Effector memory CD4-positive, alpha-beta T cell (primary cell): ENCODE data around the gene UBE2D2.

Source experiments
- DNase-seq, 3 donors: peaks; one replicate each; pipeline ENCODE4 v3.0.0-alpha.2; 2020
- H3K27ac ChIP-seq: 2 replicates; pipeline ENCODE4 v1.7.0; 2013; ENCODE audit warnings: mild to moderate bottlenecking, low read length, moderate library complexity; ENCODE audit not compliant: insufficient read depth, poor library complexity, severe bottlenecking
- H3K27me3 ChIP-seq: replicated peaks from 2 replicates; pipeline ENCODE4 v1.7.0; 2013; ENCODE audit warnings: mild to moderate bottlenecking, low read length; ENCODE audit not compliant: insufficient read depth, control insufficient read depth, poor library complexity, severe bottlenecking
- H3K36me3 ChIP-seq: 2 replicates; pipeline ENCODE4 v1.7.0; 2013; ENCODE audit warnings: mild to moderate bottlenecking, low read length, moderate library complexity; ENCODE audit not compliant: control insufficient read depth, insufficient read depth
- H3K4me1 ChIP-seq: 2 replicates; pipeline ENCODE4 v1.7.0; 2013; ENCODE audit warnings: low read length, mild to moderate bottlenecking; ENCODE audit not compliant: control insufficient read depth, insufficient read depth, poor library complexity, severe bottlenecking
- H3K4me3 ChIP-seq: 2 replicates; pipeline ENCODE4 v1.7.0; 2013; ENCODE audit warnings: low read length, low read depth, mild to moderate bottlenecking; ENCODE audit not compliant: insufficient read depth, poor library complexity, severe bottlenecking
- H3K9me3 ChIP-seq: 2 replicates; pipeline ENCODE4 v1.7.0; 2013; ENCODE audit warnings: mild to moderate bottlenecking, low read length, moderate library complexity; ENCODE audit not compliant: control insufficient read depth

Gene UBE2D2

GRCh38 chr5:139675213-139675612 is 114.1 kb downstream of the UBE2D2 start:
- DNase-seq: no peak
- Histone ChIP-seq H3K4me1 (no peaks in the 10 kb centered on the region), H3K27me3 (no peaks in the 10 kb centered on the region), H3K4me3 (no peak overlapping the region), H3K27ac (no peak overlapping the region), H3K9me3 (no peaks in the 10 kb centered on the region), H3K36me3 (no peaks in the 10 kb centered on the region)

- no peaks in the 10 kb centered on the region for H3K36me3 ChIP-seq
- no peaks in the 10 kb centered on the region for H3K27me3 ChIP-seq
- H3K27ac ChIP-seq: no peak overlapping the region
- H3K4me3 ChIP-seq: no peak overlapping the region
- no peaks in the 10 kb centered on the region for H3K4me1 ChIP-seq
- H3K9me3 ChIP-seq: no peaks in the 10 kb centered on the region
- DNase-seq: no peak
These were observed 114.7 kb downstream of the UBE2D2 start for GRCh38 chr5:139675825-139676224.

- Histone ChIP-seq H3K9me3 (no peaks in the 10 kb centered on the region), H3K4me1 (no peaks in the 10 kb centered on the region), H3K4me3 (no peak overlapping the region), H3K36me3 (no peaks in the 10 kb centered on the region), H3K27ac (no peak overlapping the region), H3K27me3 (no peaks in the 10 kb centered on the region)
- no peak for DNase-seq
These were observed 115.3 kb downstream of the UBE2D2 start for GRCh38 chr5:139676406-139676805.

GRCh38 chr5:139676951-139677735 is 116.0 kb downstream of the UBE2D2 start:
- Histone ChIP-seq H3K9me3 (no peaks in the 10 kb centered on the region), H3K27ac (no peak overlapping the region), H3K4me1 (no peaks in the 10 kb centered on the region), H3K27me3 (no peaks in the 10 kb centered on the region), H3K4me3 (no peak overlapping the region), H3K36me3 (no peaks in the 10 kb centered on the region)
- no peak for DNase-seq
